GM21825 (cell line): ENCODE data around the gene TAS1R1.
"Not testable (repeated sequence)": the region's sequence is repeated elsewhere in the genome, so short reads cannot be mapped to it uniquely, and the experiment has no call there.

Source experiments
- ATAC-seq: cut with Tn5 transposase; IDR thresholded peaks from one replicate; pipeline ENCODE4 v1.9.1; 2021; ENCODE audit warnings: mild to moderate bottlenecking, moderate library complexity; ENCODE audit not compliant: unreplicated experiment

Gene TAS1R1

GRCh38 chr1:6519935-6520671 lies 35.0 kb upstream of the TAS1R1 start:
- no peak for ATAC-seq

- no peak for ATAC-seq
Measured at GRCh38 chr1:6521536-6521935, 33.6 kb upstream of the TAS1R1 start.

- no peak for ATAC-seq
Measured at GRCh38 chr1:6523566-6523965, 31.5 kb upstream of the TAS1R1 start.

GRCh38 chr1:6526316-6526715 lies 28.8 kb upstream of the TAS1R1 start:
- ATAC-seq: no peak

GRCh38 chr1:6528492-6528891 lies 26.6 kb upstream of the TAS1R1 start:
- ATAC-seq: no peak

- no peak for ATAC-seq
Measured at GRCh38 chr1:6530504-6531160, 24.5 kb upstream of the TAS1R1 start.

- ATAC-seq: no peak
Measured at GRCh38 chr1:6531996-6532395, 23.1 kb upstream of the TAS1R1 start.

GRCh38 chr1:6534248-6534822 lies 20.8 kb upstream of the TAS1R1 start:
- ATAC-seq: no peak

GRCh38 chr1:6535214-6535613 lies 19.9 kb upstream of the TAS1R1 start:
- ATAC-seq: no peak

GRCh38 chr1:6536291-6536690 lies 18.8 kb upstream of the TAS1R1 start:
- no peak for ATAC-seq

GRCh38 chr1:6538956-6539355 lies 16.2 kb upstream of the TAS1R1 start:
- no peak for ATAC-seq

- no peak for ATAC-seq
Measured at GRCh38 chr1:6544831-6545230, 10.3 kb upstream of the TAS1R1 start.

- no peak for ATAC-seq
Measured at GRCh38 chr1:6545276-6546112, 9.6 kb upstream of the TAS1R1 start.

GRCh38 chr1:6546326-6546725 lies 8.8 kb upstream of the TAS1R1 start:
- ATAC-seq: no peak

GRCh38 chr1:6547301-6547700 lies 7.8 kb upstream of the TAS1R1 start:
- no peak for ATAC-seq

GRCh38 chr1:6554031-6554906 lies 838 bp upstream of the TAS1R1 start, which contains the start of gene NOL9:
NOL9 (minus strand) TSS chr1:6554513; CDS start chr1:6554502, 11 bp downstream.
- peak; percentile 95 for ATAC-seq

GRCh38 chr1:6557597-6557996 lies 2.5 kb downstream of the TAS1R1 start:
- no peak for ATAC-seq

GRCh38 chr1:6559161-6559560 lies 4.1 kb downstream of the TAS1R1 start:
- ATAC-seq: not testable (repeated sequence)

- no peak for ATAC-seq
Measured at GRCh38 chr1:6560267-6560666, 5.2 kb downstream of the TAS1R1 start.

- no peak for ATAC-seq
Measured at GRCh38 chr1:6569033-6569432, 13.9 kb downstream of the TAS1R1 start.
